GM10266 (cell line): ENCODE results near the gene SETD6.

Experiments used
- DNase-seq: peaks from one replicate; pipeline ENCODE4 v3.0.0; 2012; ENCODE audit errors: extremely low spot score
- CTCF ChIP-seq: IDR thresholded peaks from 2 replicates; pipeline ENCODE4 v1.5.1; 2012; ENCODE audit warnings: mild to moderate bottlenecking, low read depth; ENCODE audit not compliant: control insufficient read depth, insufficient read depth; ENCODE audit errors: missing control alignments

Gene SETD6

GRCh38 chr16:58518980-58519368 lies 3.7 kb downstream of the SETD6 start:
- TF ChIP-seq CTCF, result no peak
- no peak for DNase-seq

- TF ChIP-seq CTCF, result no peak
Observed at GRCh38 chr16:58519707-58520106, 4.4 kb downstream of the SETD6 start.

GRCh38 chr16:58530179-58530578 lies 14.9 kb downstream of the SETD6 start:
- DNase-seq, result no peak
- TF ChIP-seq CTCF, result no peak

More at GRCh38 chr16:58519707-58520106, 4.4 kb downstream of the SETD6 start:
- DNase-seq, result no peak

GRCh38 chr16:58532414-58532813 lies 17.1 kb downstream of the SETD6 start:
- TF ChIP-seq CTCF, result no peak
- no peak for DNase-seq

- no peak for TF ChIP-seq CTCF
- DNase-seq, result no peak
Observed at GRCh38 chr16:58533751-58534470, 18.6 kb downstream of the SETD6 start.

DNA sequence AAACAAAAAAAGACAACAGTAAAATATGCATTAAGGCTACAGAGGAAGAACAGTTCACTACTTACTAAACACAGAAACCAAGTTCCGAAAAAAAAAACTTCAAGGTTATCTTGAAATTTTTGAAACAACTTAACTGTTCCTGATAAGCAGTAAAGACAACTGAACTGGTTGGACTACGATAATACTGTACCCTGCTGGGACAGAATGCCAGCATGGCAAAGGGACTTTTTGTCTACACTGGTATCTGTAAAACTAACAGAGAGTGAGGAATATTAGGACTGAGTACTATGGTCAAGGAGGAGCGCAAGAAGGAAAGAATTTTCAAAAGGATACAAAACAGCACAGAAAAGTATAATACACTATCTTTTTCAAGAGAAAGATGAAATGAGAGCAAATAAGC lies 19.8 kb downstream of the SETD6 start:
- no peak for TF ChIP-seq CTCF
- DNase-seq, result no peak

DNA sequence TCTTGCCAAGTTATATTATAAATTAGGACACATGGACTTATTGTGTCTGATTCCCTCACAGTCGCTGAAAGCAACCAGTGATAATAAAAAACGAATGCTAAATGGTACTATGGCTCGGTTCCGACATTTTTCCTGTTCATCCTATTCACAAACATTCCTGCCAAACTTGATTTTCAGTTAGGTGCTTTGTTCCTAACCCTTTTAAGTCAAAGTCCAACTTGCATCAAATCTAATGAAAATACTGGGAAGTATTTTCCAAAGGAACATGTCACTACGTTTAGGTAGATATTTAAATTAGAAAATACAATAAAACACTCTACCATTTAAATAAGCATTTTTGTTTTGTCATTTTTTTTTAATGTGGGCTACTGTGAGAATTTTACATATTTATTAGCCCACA lies 21.0 kb downstream of the SETD6 start:
- no peak for TF ChIP-seq CTCF
- DNase-seq, result no peak
